NB4 (cell line): ENCODE results near the gene GBP7.

Experiments used
- DNase-seq: peaks from one replicate; pipeline ENCODE4 v3.0.0; 2010; ENCODE audit warnings: low read depth
- H3K4me3 ChIP-seq: one replicate; pipeline ENCODE4 v1.5.1; 2011; ENCODE audit warnings: mild to moderate bottlenecking, low read depth, low read length, moderate library complexity
- MAX ChIP-seq: IDR thresholded peaks from 2 replicates; pipeline ENCODE4 v1.6.1; 2011; ENCODE audit warnings: low read depth, low read length
- MYC ChIP-seq: IDR thresholded peaks from 2 replicates; pipeline ENCODE4 v1.6.1; 2011; ENCODE audit warnings: low read depth, low read length
- POLR2A ChIP-seq: IDR thresholded peaks from 2 replicates; pipeline ENCODE4 v1.6.1; 2011; ENCODE audit warnings: mild to moderate bottlenecking; ENCODE audit not compliant: insufficient read length; ENCODE audit errors: extremely low read depth
- TF ChIP-seq, protein P1 (sequence below): IDR thresholded peaks from one replicate; pipeline ENCODE4 v1.5.1; 2012; ENCODE audit warnings: low read depth, low read length

Gene GBP7

DNA sequence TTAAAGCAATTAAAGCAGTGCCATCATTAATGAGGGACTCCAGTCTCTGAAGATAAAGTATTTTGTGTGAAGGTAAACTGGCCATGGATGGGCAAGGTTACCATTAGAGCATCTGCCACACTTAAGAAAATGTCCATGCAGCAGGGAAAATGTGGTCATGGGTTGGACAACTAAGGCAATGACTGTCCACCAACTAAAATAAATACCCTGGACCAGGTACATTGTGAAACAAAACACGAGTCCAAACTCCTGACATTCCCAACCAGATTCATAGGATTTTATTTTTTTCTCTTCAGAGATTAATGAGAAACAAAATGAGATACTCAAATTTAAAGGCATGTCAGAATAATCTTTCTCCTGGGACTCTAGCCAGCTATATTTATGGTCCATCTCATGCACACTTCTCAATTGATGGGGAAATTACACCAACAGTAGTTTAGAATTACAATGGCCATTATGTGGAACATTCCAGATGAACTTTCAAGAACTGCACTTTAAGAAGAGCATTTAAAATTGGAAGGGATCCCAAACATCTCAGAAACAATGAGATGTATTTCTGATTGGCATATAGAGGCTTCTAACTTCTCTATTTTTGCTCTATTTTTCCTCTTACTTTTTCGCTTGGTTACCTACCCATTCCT is 8.1 kb downstream of the GBP7 start:
- no peak for DNase-seq
- no peak overlapping the region for H3K4me3 ChIP-seq
- TF ChIP-seq MYC (no peak), POLR2A (no peak), MAX (no peak)
- TF ChIP-seq, protein P1, sequence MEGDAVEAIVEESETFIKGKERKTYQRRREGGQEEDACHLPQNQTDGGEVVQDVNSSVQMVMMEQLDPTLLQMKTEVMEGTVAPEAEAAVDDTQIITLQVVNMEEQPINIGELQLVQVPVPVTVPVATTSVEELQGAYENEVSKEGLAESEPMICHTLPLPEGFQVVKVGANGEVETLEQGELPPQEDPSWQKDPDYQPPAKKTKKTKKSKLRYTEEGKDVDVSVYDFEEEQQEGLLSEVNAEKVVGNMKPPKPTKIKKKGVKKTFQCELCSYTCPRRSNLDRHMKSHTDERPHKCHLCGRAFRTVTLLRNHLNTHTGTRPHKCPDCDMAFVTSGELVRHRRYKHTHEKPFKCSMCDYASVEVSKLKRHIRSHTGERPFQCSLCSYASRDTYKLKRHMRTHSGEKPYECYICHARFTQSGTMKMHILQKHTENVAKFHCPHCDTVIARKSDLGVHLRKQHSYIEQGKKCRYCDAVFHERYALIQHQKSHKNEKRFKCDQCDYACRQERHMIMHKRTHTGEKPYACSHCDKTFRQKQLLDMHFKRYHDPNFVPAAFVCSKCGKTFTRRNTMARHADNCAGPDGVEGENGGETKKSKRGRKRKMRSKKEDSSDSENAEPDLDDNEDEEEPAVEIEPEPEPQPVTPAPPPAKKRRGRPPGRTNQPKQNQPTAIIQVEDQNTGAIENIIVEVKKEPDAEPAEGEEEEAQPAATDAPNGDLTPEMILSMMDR, result no peak

- TF ChIP-seq, protein P1, result no peak
- TF ChIP-seq MYC, result no peak
- no peak for TF ChIP-seq POLR2A
- TF ChIP-seq MAX, result no peak
- DNase-seq, result no peak
Measured at GRCh38 chr1:89166705-89167104, 9.1 kb downstream of the GBP7 start.

DNA sequence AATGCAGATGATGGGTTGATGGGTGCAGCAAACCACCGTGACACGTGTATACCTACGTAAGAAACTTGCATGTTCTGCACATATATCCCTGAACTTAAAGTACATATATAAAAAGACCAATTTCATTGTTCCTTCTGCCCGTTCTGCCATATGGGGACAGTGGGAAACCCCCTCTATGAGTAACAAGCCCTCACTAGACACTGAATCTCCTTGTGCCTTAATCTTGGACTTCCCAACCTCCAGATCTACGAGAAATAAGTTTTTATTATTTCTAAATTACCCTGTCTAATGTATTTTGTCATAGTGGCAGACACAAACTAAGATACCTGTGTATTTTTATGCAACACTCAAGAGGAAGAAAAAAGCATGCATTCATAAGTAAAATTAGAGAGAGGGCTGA is 10.0 kb downstream of the GBP7 start:
- TF ChIP-seq, protein P1, result no peak
- no peak for TF ChIP-seq MYC
- TF ChIP-seq MAX, result no peak
- no peak for TF ChIP-seq POLR2A
- no peak for DNase-seq
- no peak overlapping the region for H3K4me3 ChIP-seq

More at GRCh38 chr1:89166705-89167104, 9.1 kb downstream of the GBP7 start:
- no peak overlapping the region for H3K4me3 ChIP-seq

DNA sequence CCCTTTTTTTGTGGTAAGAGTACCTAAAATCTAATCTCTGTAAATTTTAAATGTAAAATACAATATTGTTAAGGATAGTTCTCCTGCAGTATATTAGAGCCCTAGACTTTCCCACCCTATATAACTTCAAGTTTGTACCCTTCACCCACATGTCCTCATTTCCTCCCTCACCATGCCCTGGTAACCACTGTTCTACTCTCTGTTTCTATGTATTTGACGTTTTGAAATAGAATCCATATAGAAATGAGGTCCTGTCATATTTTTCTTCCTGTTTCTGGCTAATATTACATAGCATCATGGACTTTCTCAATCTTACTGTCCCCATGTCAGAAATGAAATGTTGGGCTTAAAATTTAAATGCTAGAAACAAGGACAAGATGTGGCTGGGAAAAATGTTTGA is 24.8 kb downstream of the GBP7 start:
- no peak overlapping the region for H3K4me3 ChIP-seq
- no peak for DNase-seq
- TF ChIP-seq, protein P1, result no peak
- no peak for TF ChIP-seq POLR2A
- TF ChIP-seq MAX, result no peak
- TF ChIP-seq MYC, result no peak

GRCh38 chr1:89149976-89150375 is 25.8 kb downstream of the GBP7 start:
- H3K4me3 ChIP-seq, result no peak overlapping the region
- no peak for DNase-seq
- TF ChIP-seq MYC (no peak), MAX (no peak), POLR2A (no peak)
- TF ChIP-seq, protein P1, result no peak

DNA sequence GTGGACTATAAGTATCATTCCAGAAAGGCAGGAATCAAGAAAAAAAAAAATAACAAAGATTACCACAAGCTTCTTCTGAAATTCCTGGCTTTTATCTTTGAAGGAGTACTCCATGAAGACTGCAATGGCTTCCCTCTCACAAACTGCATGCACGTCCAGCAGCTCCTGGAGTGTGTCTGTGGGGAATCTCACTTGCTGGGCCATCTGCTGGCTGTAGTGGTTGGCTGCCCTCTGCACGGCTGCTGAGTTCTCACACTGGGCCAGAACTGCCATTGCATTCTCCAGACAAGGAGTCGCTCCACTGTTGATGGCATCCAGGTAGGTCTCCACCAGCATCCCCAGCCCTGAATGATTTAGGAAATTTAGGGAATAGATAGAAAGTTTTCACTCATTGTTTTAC is 26.6 kb downstream of the GBP7 start:
- no peak for DNase-seq
- H3K4me3 ChIP-seq, result no peak overlapping the region
- TF ChIP-seq POLR2A, result no peak
- TF ChIP-seq, protein P1, result no peak
- no peak for TF ChIP-seq MYC
- TF ChIP-seq MAX, result no peak
